Hepatocyte (in vitro differentiated cells): ENCODE data around the gene PGP. TPM values are rescaled to one million over a fixed set of nuclear protein-coding genes. Genes with fewer than 3 reads are reported as not detected.
"Not testable (repeated sequence)": the region's sequence is repeated elsewhere in the genome, so short reads cannot be mapped to it uniquely, and the experiment has no call there.

Source experiments
- DNase-seq: peaks from one replicate; pipeline ENCODE4 v3.0.0-alpha.2; 2016; ENCODE audit warnings: low spot score
- H2AFZ ChIP-seq: fragments of 200-600 bp; sonication (generic); 2 replicates; pipeline ENCODE4 v1.6.0; 2016; ENCODE audit warnings: antibody characterized with exemption, mild to moderate bottlenecking
- H3K27ac ChIP-seq: fragments of 200-600 bp; sonication (generic); 2 replicates; pipeline ENCODE4 v1.5.1; 2016; ENCODE audit warnings: mild to moderate bottlenecking
- H3K27me3 ChIP-seq: fragments of 200-600 bp; sonication (generic); 2 replicates; pipeline ENCODE4 v1.6.1; 2016
- H3K36me3 ChIP-seq: fragments of 200-600 bp; sonication (generic); replicated peaks from 2 replicates; pipeline ENCODE4 v1.5.1; 2016; ENCODE audit warnings: low read depth; ENCODE audit not compliant: insufficient read depth
- H3K4me1 ChIP-seq: fragments of 200-600 bp; sonication (generic); 2 replicates; pipeline ENCODE4 v1.5.1; 2016; ENCODE audit warnings: mild to moderate bottlenecking, moderate library complexity; ENCODE audit not compliant: insufficient read depth
- H3K4me2 ChIP-seq: fragments of 200-600 bp; sonication (generic); 2 replicates; pipeline ENCODE4 v1.6.0; 2016
- H3K4me3 ChIP-seq: fragments of 200-600 bp; sonication (generic); 2 replicates; pipeline ENCODE4 v1.5.1; 2016; ENCODE audit warnings: mild to moderate bottlenecking
- H3K79me2 ChIP-seq: fragments of 200-600 bp; sonication (generic); 2 replicates; pipeline ENCODE4 v1.6.0; 2017; ENCODE audit warnings: mild to moderate bottlenecking
- H3K9me2 ChIP-seq: fragments of 200-600 bp; sonication (generic); replicated peaks from 2 replicates; pipeline ENCODE4 v1.6.0; 2017; ENCODE audit warnings: mild to moderate bottlenecking; ENCODE audit not compliant: insufficient read depth
- H3K9me3 ChIP-seq: fragments of 200-600 bp; sonication (generic); 2 replicates; pipeline ENCODE4 v1.5.1; 2016; ENCODE audit warnings: low read depth, mild to moderate bottlenecking
- H4K20me1 ChIP-seq: fragments of 200-600 bp; sonication (generic); 2 replicates; pipeline ENCODE4 v1.6.0; 2016; ENCODE audit warnings: mild to moderate bottlenecking; ENCODE audit not compliant: insufficient read depth, poor library complexity, severe bottlenecking
- CTCF ChIP-seq: fragments of 200-600 bp; sonication (generic); IDR thresholded peaks from 2 replicates; pipeline ENCODE4 v1.5.1; 2016; ENCODE audit warnings: antibody characterized with exemption, mild to moderate bottlenecking; ENCODE audit not compliant: poor library complexity
- EZH2 ChIP-seq: fragments of 200-600 bp; sonication (generic); IDR thresholded peaks from 2 replicates; pipeline ENCODE4 v1.6.1; 2016; ENCODE audit warnings: antibody characterized with exemption, mild to moderate bottlenecking, borderline replicate concordance
- EZH2phosphoT487 ChIP-seq: fragments of 200-600 bp; sonication (generic); IDR thresholded peaks from one replicate; pipeline ENCODE4 v1.6.1; 2018; ENCODE audit warnings: antibody characterized with exemption, mild to moderate bottlenecking, low read depth, moderate library complexity; ENCODE audit not compliant: unreplicated experiment, severe bottlenecking
- WGBS: methylation state at CpG from one replicate; pipeline ENCODE4 v1.1.6; 2016; ENCODE audit warnings: low lambda C conversion rate; ENCODE audit errors: missing lambda C conversion rate; 5-methylcytosine and 5-hydroxymethylcytosine counted together
- polyA plus RNA-seq: library from polyadenylated mRNA; unstranded; fragments of >200 nt; fragmentation: Nextera tagmentation; extraction: Ambion mirVana; gene quantifications from 2 replicates; pipeline ENCODE4 v1.2.1, GENCODE V29; 2016
- total RNA-seq: library from RNA; depleted of rRNA; stranded (reverse); fragments of >200 nt; gene quantifications from 2 replicates; pipeline ENCODE4 v1.2.3, GENCODE V29; 2014

Gene PGP
- total and polyA plus RNA-seq, 2 experiments from 2014 or later, result 20.6 to 38.0 TPM

DNA sequence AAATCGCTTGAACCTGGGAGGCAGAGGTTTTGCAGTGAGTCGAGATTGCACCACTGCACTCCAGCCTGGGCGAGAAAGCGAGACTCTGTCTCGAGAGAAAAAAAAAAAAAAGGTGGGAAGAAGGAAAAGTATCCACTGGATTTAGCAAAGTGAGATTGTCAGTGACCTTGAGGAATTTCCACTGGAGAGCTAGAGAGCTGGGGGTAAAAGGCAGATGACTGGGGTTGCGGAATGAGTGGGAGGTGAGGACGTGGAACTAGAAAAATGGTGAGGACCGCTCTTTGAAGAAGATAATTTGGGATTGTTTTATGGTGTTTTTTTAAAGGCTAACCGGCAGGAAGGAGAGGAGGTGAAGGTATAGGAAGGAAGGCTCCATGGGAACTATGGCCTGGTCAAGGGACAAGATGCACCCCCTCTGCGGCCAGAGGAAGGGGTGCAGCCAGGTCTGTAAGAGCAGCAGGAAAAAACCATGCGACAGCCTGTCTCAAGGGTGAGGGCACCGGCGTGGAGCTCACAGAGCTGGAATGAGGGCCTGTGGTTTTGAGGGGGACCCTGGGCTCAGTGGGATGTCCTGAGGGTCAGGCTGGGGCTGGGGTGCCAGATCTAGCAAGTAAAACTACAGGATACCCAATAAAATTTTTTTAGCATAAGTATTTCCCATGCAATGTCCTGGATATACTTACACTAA lies 10.1 kb downstream of the PGP start:
- Histone ChIP-seq H3K4me1 (peaks cover 8% of the 10 kb centered on the region), H2AFZ (peak overlapping the region; percentile 92), H3K4me2 (peak overlapping the region; percentile 75), H3K27ac (peak overlapping the region; percentile 99), H3K9me3 (no peaks in the 10 kb centered on the region), H3K36me3 (no peaks in the 10 kb centered on the region), H3K79me2 (peaks cover 12% of the 10 kb centered on the region), H4K20me1 (no peaks in the 10 kb centered on the region), H3K4me3 (peak overlapping the region; percentile 97), H3K9me2 (no peaks in the 10 kb centered on the region), H3K27me3 (no peaks in the 10 kb centered on the region)
- no peak for TF ChIP-seq EZH2
- no peak for TF ChIP-seq CTCF
- no peak for TF ChIP-seq EZH2phosphoT487
- no peak for DNase-seq
- WGBS, result 83% methylated on average over 13 of the region's 13 CpGs

GRCh38 chr16:2203119-2203688 lies 11.4 kb downstream of the PGP start:
- not testable (repeated sequence) for H2AFZ ChIP-seq
- WGBS, result 98% methylated on average over 7 of the region's 8 CpGs

DNA sequence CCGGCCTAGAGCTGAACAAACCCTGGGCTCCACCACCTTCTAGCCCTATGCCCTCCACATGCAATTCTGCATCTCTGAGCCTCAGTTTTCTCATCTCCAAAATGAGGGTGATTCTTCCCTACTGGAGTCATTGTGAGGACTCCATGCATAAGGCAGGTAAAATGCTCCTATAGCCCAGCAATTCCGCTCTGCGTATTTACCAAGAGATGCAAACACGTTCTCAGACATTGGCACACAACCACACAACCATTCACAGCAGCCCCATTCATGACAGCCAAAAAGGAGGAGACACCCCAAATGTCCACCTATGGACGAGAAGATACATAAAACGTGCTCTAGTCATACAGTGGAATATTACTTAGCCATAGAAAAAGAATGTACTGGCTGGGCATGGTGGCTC lies 14.3 kb downstream of the PGP start:
- Histone ChIP-seq H3K9me2 (no peaks in the 10 kb centered on the region), H2AFZ (no peak overlapping the region), H4K20me1 (no peaks in the 10 kb centered on the region), H3K4me1 (peaks cover 6% of the 10 kb centered on the region), H3K4me3 (no peak overlapping the region), H3K4me2 (no peak overlapping the region), H3K79me2 (no peaks in the 10 kb centered on the region), H3K27ac (no peak overlapping the region), H3K27me3 (peaks cover 23% of the 10 kb centered on the region), H3K36me3 (no peaks in the 10 kb centered on the region), H3K9me3 (no peaks in the 10 kb centered on the region)
- TF ChIP-seq EZH2 (no peak), CTCF (no peak), EZH2phosphoT487 (no peak)
- 86% methylated on average over 6 of the region's 6 CpGs for WGBS
- DNase-seq, result no peak

More at GRCh38 chr16:2203119-2203688, 11.4 kb downstream of the PGP start:
- H3K9me3 ChIP-seq, H3K9me2 ChIP-seq, H3K27me3 ChIP-seq, H3K4me3 ChIP-seq, H3K27ac ChIP-seq, H4K20me1 ChIP-seq, H3K36me3 ChIP-seq, H3K4me1 ChIP-seq, H3K4me2 ChIP-seq, DNase-seq: not testable (repeated sequence)
- peaks cover 12% of the 10 kb centered on the region for H3K79me2 ChIP-seq

DNA sequence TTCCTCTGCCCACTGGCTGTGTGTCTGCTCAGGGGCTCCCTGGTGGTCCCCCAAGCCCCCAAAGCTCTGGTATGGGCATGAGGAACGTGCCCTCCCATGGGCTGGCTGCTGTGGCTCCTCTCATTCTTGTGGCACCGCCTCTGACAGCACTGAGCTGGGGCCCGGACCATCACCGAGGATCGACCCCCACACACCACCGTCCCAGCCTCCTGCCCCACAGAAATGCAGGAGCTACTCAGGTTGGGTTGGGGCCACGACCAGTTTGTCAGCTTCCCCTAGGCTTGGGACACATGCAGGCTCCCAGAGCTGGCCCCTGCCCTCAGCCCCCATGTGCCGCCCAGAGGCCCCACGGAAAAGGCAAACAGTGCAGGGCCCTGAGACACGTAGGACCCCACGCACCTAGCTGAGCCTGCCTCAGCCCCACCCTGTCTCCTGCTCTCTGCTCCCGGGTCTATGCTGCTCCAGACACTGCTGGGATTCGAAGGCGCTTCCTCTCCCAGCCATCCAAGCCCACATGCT lies 15.0 kb downstream of the PGP start:
- Histone ChIP-seq H4K20me1 (no peaks in the 10 kb centered on the region), H3K36me3 (no peaks in the 10 kb centered on the region), H3K27me3 (peaks cover 23% of the 10 kb centered on the region), H3K9me2 (no peaks in the 10 kb centered on the region), H3K9me3 (no peaks in the 10 kb centered on the region), H3K4me3 (no peak overlapping the region), H3K4me1 (peaks cover 10% of the 10 kb centered on the region), H2AFZ (no peak overlapping the region), H3K4me2 (no peak overlapping the region), H3K79me2 (no peaks in the 10 kb centered on the region), H3K27ac (no peak overlapping the region)
- TF ChIP-seq EZH2phosphoT487 (no peak), EZH2 (no peak), CTCF (no peak)
- WGBS, result 76% methylated on average over 14 of the region's 14 CpGs
- no peak for DNase-seq
